DOHH2 (cell line): Measurements from ENCODE around the gene TIAM2.

Source experiments
- CTCF ChIP-seq: fragments of 200-600 bp; sonication (generic); IDR thresholded peaks from one replicate; pipeline ENCODE4 v1.5.1; 2014; ENCODE audit warnings: antibody characterized with exemption, mild to moderate bottlenecking, low read depth, low read length; ENCODE audit not compliant: poor library complexity, severe bottlenecking
- EZH2phosphoT487 ChIP-seq: fragments of 200-600 bp; sonication (generic); IDR thresholded peaks from 2 replicates; pipeline ENCODE4 v1.6.1; 2017; ENCODE audit warnings: borderline replicate concordance, mild to moderate bottlenecking, antibody characterized with exemption, low read length, moderate library complexity, mixed read lengths

- TF ChIP-seq CTCF, result no peak
- no peak for TF ChIP-seq EZH2phosphoT487
Observed at GRCh38 chr6:155039618-155040017, 44.5 kb downstream of the TIAM2 start.
